Suprapubic skin (tissue), 4 donors: ENCODE measurements around the gene CLTCL1. TPM values are rescaled to one million over a fixed set of nuclear protein-coding genes. Genes with fewer than 3 reads are reported as not detected.

Source experiments
- DNase-seq, 2 donors: peaks; one replicate each; pipeline ENCODE4 v3.0.0-alpha.2; 2019; ENCODE audit warnings: low spot score in 2 of 2
- H3K27ac ChIP-seq: fragments of 200-600 bp; sonication (generic); one replicate; pipeline ENCODE4 v1.5.1; 2019
- H3K27me3 ChIP-seq: fragments of 200-600 bp; sonication (generic); one replicate; pipeline ENCODE4 v1.5.1; 2019
- H3K36me3 ChIP-seq: fragments of 200-600 bp; sonication (generic); one replicate; pipeline ENCODE4 v1.5.1; 2019
- H3K4me1 ChIP-seq: fragments of 200-600 bp; sonication (generic); one replicate; pipeline ENCODE4 v1.5.1; 2019
- H3K4me3 ChIP-seq: fragments of 200-600 bp; sonication (generic); one replicate; pipeline ENCODE4 v1.5.1; 2019; ENCODE audit warnings: mild to moderate bottlenecking
- H3K9me3 ChIP-seq: fragments of 200-600 bp; sonication (generic); one replicate; pipeline ENCODE4 v1.5.1; 2019
- EP300 ChIP-seq: sonication (generic); formaldehyde crosslinking; IDR thresholded peaks from one replicate; pipeline ENCODE4 v1.6.1; 2017; ENCODE audit warnings: antibody characterized with exemption
- POLR2A ChIP-seq, 2 donors: fragments of 450-650 bp; IDR thresholded peaks; one replicate each; pipeline ENCODE4 v1.6.1; 2017; ENCODE audit warnings: antibody characterized with exemption in 2 of 2, mild to moderate bottlenecking in 2 of 2, moderate library complexity in 2 of 2
- POLR2AphosphoS5 ChIP-seq, 3 donors: sonication (generic); formaldehyde crosslinking; IDR thresholded peaks; one replicate each; pipeline ENCODE4 v1.6.1; 2017; ENCODE audit warnings: antibody characterized with exemption in 3 of 3
- WGBS: methylation state at CpG from one replicate; pipeline ENCODE4 v1.1.5; 2018; 5-methylcytosine and 5-hydroxymethylcytosine counted together
- total RNA-seq, 4 donors: library from RNA; depleted of rRNA; stranded (reverse); fragments of >200 nt; gene quantifications; one replicate each; pipeline ENCODE4 v1.1.0, GENCODE V29; 2016
- TF ChIP-seq, protein P1 (sequence below), 2 donors: fragments of 200-600 bp in 1 of 2; fragments of 450-650 bp in 1 of 2; sonication (generic) in 1 of 2; IDR thresholded peaks; one replicate each; pipeline ENCODE4 v1.5.1; 2016 to 2019; ENCODE audit warnings: antibody characterized with exemption in 2 of 2, mild to moderate bottlenecking in 1 of 2, moderate library complexity in 1 of 2

CLTCL1 gene
- total RNA-seq, 4 donors from 2014 or later, result 5.6 to 12.5 (median 9.4) TPM

DNA sequence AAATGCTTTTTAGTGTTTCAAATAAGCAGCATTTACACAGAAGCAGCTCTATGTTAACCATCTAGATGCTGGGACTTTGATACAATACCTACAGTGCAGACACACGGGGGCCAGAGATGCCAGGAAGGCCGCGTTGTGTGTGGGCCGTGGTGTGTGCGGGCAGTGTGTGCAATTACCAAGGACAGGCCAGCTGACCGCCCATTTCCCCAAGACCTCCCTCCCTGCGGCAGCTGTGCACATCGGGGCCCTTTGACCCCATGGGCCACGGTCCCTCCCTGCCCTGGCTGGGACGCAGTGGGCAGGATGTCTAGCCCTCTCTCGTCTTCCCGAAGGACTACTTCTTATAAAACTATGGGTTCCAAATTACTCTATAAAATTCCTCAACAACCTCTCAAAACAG, 38.4 kb downstream of the CLTCL1 start:
- TF ChIP-seq POLR2A (IDR thresholded peaks at IDR 0.05) (no peak), POLR2AphosphoS5 (IDR thresholded peaks at IDR 0.05) (no peak), EP300 (no peak)
- TF ChIP-seq, protein P1, sequence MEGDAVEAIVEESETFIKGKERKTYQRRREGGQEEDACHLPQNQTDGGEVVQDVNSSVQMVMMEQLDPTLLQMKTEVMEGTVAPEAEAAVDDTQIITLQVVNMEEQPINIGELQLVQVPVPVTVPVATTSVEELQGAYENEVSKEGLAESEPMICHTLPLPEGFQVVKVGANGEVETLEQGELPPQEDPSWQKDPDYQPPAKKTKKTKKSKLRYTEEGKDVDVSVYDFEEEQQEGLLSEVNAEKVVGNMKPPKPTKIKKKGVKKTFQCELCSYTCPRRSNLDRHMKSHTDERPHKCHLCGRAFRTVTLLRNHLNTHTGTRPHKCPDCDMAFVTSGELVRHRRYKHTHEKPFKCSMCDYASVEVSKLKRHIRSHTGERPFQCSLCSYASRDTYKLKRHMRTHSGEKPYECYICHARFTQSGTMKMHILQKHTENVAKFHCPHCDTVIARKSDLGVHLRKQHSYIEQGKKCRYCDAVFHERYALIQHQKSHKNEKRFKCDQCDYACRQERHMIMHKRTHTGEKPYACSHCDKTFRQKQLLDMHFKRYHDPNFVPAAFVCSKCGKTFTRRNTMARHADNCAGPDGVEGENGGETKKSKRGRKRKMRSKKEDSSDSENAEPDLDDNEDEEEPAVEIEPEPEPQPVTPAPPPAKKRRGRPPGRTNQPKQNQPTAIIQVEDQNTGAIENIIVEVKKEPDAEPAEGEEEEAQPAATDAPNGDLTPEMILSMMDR (IDR thresholded peaks at IDR 0.05), result no peak
- no peak for DNase-seq
- H3K9me3 ChIP-seq, result no peaks in the 10 kb centered on the region
- H3K4me3 ChIP-seq, result no peak overlapping the region
- peaks cover 7% of the 10 kb centered on the region for H3K36me3 ChIP-seq
- H3K27me3 ChIP-seq, result no peaks in the 10 kb centered on the region
- H3K27ac ChIP-seq, result no peak overlapping the region
- no peaks in the 10 kb centered on the region for H3K4me1 ChIP-seq
- WGBS, result 94% methylated on average over 12 of the region's 12 CpGs

DNA sequence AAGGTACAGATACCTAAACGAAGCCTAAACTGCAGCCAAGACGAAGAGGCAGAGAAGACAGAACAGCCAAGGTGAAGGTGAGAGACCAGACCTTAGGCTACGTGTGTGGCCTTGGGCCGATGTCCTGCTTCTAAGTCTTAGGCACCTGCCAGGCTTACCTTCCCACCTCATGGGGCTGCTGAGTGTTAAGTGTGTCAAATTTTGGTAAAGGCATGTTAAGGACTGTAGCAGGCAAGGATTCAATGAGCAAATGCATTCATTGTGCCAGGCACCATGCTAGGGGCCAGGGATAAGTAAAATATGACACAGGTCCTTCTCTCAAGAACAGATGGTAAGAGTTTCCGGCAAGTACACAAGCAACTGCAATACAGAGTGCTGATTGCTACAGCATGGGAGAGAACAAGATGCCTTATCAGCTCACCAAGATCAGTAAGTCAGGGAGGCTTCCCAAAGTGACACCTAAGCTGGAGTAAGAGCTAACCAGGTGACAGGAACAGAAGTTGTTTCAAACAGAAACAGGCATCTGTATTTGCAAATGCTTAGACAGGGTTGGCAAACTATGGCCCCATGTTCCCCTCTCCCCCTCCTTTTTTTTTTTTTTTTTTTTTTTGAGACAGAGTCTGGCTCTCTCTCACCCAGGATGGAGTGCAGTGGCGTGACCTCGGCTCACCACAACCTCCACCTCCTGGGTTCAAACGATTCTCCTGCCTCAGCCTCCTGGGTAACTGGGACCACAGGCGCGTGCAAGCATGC, 46.7 kb downstream of the CLTCL1 start:
- H3K36me3 ChIP-seq, result peaks cover 4% of the 10 kb centered on the region
- DNase-seq, result no peak
- H3K27me3 ChIP-seq, result no peaks in the 10 kb centered on the region
- 89% methylated on average over 10 of the region's 10 CpGs for WGBS
- TF ChIP-seq EP300, result no peak
- no peak for TF ChIP-seq POLR2A (IDR thresholded peaks at IDR 0.05)
- TF ChIP-seq POLR2AphosphoS5 (IDR thresholded peaks at IDR 0.05), result no peak
- TF ChIP-seq, protein P1 (IDR thresholded peaks at IDR 0.05), result no peak
- H3K4me3 ChIP-seq, result no peak overlapping the region
- no peaks in the 10 kb centered on the region for H3K4me1 ChIP-seq
- no peaks in the 10 kb centered on the region for H3K9me3 ChIP-seq
- H3K27ac ChIP-seq, result no peak overlapping the region

DNA sequence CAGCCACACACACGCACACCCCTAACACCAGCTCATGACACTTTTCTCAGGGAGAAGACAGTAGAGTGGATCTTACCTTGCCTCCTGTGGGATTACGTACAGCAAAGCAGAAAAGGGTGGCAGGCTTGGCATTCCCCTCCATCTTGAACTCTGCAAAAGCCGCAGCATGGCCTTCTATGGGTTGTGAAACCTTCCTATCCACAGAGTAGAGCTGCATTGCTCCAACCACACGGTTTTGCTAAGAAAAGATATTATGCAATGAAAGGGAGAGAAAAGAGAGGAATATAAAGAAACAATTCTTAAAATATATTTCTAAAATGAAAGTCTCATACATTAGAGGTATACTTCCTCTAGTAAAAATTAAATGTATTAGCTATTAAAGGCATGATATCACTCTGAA, 48.8 kb downstream of the CLTCL1 start:
- DNase-seq, result no peak
- Histone ChIP-seq H3K4me1 (no peaks in the 10 kb centered on the region), H3K9me3 (no peaks in the 10 kb centered on the region), H3K27me3 (no peaks in the 10 kb centered on the region), H3K27ac (no peak overlapping the region), H3K4me3 (no peak overlapping the region), H3K36me3 (peaks cover 11% of the 10 kb centered on the region)
- WGBS, result 84% methylated on average over 4 of the region's 4 CpGs
- TF ChIP-seq, protein P1 (IDR thresholded peaks at IDR 0.05), result no peak
- TF ChIP-seq POLR2A (IDR thresholded peaks at IDR 0.05), result no peak
- no peak for TF ChIP-seq POLR2AphosphoS5 (IDR thresholded peaks at IDR 0.05)
- TF ChIP-seq EP300, result no peak

DNA sequence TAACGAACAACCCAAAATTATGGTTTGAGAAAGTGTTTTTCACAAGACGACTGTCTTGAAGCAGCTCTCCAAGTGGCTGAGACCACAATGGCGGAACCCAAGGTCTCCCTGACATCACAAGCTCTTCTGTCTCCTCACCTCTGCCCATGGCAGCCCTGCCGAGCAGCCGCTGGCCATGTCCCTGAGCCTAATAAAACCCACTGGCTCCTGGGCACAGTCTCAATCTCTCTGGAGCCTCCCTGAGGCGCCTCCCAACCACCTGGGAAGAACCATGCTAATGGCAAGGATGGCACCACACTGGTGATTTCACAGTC, 50.0 kb downstream of the CLTCL1 start:
- Histone ChIP-seq H3K4me3 (no peak overlapping the region), H3K4me1 (no peaks in the 10 kb centered on the region), H3K27me3 (no peaks in the 10 kb centered on the region), H3K9me3 (no peaks in the 10 kb centered on the region), H3K36me3 (peaks cover 11% of the 10 kb centered on the region), H3K27ac (no peak overlapping the region)
- WGBS, result 97% methylated on average over 5 of the region's 6 CpGs
- no peak for DNase-seq
- no peak for TF ChIP-seq POLR2A (IDR thresholded peaks at IDR 0.05)
- TF ChIP-seq POLR2AphosphoS5 (IDR thresholded peaks at IDR 0.05), result no peak
- TF ChIP-seq, protein P1 (IDR thresholded peaks at IDR 0.05), result no peak
- no peak for TF ChIP-seq EP300

DNA sequence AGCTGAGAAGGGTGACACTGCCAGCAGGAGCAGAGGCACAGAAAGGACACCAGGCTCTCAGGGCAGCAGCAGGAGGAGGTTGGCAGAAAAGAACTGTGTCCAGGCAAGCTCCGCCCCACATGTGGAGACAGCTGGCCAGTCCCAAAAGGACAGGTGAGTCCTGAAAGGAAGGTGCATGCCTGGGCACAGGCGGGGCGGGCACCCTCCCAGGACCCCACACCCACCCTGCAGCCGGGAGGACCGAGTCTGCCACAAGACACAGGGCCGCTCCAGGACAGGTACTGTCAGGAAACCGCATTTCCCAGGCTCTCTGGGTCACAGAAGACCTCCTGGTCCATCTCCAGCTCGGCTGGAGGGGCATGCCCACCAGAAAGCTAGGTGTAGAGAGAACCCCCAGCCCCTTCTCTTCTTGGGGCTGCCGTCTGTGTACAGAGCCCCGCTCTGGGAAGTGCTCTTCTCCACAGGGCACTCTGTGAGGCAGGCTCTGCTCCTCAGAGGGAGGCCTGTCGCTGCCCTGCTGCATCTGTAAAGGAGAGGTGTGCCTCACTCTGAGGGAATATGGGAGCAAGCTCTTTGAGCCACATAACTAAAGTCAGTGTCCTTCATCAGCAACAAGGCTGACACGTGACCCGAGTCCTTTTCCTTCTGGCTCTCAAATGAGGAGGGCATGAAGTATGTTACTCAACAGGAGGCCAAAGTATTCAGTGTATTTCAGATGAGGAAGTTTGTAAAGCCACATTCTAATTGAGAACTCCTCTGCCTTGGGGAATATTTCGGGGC, 50.5 kb downstream of the CLTCL1 start:
- Histone ChIP-seq H3K4me3 (no peak overlapping the region), H3K9me3 (no peaks in the 10 kb centered on the region), H3K27me3 (no peaks in the 10 kb centered on the region), H3K36me3 (peaks cover 11% of the 10 kb centered on the region), H3K27ac (no peak overlapping the region), H3K4me1 (no peaks in the 10 kb centered on the region)
- WGBS, result 90% methylated on average over 9 of the region's 14 CpGs
- DNase-seq, result no peak
- TF ChIP-seq POLR2AphosphoS5 (IDR thresholded peaks at IDR 0.05) (no peak), EP300 (no peak), POLR2A (IDR thresholded peaks at IDR 0.05) (no peak)
- TF ChIP-seq, protein P1 (IDR thresholded peaks at IDR 0.05), result no peak
